ENCODE results near the gene SAFB. TPM values are rescaled to one million over a fixed set of nuclear protein-coding genes. Genes with fewer than 3 reads are reported as not detected.
"Not testable (repeated sequence)": the region's sequence is repeated elsewhere in the genome, so short reads cannot be mapped to it uniquely, and the experiment has no call there.

The SAFB gene
- total RNA-seq, 1 donor from 2014 or later, result 67.4 TPM

DNA sequence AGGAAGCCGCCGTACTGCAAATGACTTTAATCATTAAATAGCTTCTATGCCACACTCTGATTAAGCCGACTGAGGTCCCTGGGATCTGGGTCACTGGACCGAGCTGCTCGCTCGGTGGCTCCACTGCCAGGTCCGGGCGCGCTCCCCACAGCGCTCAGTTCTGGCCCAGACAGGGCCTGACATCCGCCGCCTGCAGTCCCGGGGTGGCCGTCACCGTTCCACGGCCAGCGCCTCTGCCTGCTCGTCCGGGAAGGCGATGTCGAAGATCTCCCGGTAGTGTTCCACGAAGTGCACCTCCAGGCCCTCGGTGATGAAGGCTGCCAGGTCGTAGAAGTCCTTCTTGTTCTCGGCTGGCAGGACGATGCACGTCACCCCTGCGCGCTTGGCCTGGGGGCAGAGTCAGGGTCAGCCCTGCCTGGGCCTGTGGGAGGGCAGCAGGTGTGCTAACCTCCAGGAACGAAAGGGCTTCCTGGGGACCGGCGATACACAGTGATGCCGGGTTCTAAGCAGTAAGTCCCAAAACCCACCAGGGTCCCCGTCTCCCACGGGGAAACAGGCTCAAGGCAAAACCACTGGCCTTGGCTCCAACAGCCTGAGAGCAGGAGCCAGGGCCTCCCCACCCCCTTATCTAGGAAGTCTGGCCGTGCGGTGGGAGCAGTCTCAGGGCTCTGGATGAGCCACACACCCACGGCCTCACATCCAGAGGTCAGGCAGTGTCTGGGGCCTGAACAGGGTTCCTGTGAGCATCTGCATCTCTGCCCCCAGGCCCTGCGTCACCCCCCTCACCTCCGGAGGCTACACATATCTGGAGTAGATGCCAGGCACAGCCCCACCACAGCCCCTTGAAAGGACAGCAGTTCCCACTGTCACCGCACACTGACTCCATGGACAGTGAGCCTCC, 69.2 kb downstream of the SAFB start:
- DNase-seq (ENCODE audit: low spot score), result peak; percentile 75
- intact Hi-C loops (cut with DNase I), result no loop called here

- no peak for DNase-seq (ENCODE audit: low spot score)
- intact Hi-C loops (cut with DNase I), result no loop called here
Observed at GRCh38 chr19:5692723-5693194, 69.9 kb downstream of the SAFB start.

DNA sequence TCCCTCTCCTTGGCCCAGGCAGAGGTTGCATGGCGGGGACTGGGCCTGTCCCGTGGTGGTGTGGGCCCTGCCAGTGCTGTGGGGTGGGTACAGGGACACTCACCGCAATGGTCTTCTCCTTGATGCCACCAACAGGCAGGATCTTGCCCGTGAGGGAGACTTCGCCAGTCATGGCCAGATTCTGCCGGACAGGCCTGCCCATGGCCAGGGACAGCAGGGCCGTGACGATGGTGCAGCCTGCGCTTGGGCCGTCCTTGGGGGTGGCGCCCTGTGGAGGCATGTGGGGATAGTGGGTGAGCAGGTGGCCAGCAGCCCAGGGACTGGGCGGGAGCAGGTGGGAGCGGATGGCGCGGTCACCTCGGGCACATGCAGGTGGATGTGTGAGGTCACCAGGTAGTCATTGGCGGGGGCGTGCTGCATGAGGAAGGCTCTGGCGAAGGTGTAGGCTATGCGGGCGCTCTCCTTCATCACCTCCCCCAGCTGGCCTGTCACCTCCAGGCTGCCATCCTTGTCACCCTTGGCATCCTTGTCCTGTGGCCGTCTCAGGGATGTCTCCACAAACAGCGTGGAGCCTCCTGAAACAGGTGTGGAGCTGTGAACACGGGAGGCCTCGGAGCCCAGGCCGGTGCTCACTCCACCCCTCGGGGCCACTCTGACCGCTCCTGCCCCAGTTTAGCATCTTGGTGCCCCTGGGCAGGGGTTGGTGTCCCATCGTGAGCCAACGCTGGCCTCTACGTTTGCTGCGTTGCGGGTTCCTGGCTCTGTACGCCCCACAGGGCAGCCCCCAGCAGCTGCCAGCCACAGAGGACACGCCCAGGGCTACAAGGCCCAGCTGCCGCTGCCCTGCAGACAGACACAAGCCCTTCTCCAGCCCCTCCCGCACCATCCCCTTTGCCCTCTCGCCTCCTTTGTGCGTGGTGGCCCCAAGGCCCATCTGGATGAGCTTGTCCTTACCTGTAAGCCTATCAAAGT, 70.6 kb downstream of the SAFB start:
- peak; percentile 71 for DNase-seq (ENCODE audit: low spot score)
- intact Hi-C loops (cut with DNase I), result no loop called here

DNA sequence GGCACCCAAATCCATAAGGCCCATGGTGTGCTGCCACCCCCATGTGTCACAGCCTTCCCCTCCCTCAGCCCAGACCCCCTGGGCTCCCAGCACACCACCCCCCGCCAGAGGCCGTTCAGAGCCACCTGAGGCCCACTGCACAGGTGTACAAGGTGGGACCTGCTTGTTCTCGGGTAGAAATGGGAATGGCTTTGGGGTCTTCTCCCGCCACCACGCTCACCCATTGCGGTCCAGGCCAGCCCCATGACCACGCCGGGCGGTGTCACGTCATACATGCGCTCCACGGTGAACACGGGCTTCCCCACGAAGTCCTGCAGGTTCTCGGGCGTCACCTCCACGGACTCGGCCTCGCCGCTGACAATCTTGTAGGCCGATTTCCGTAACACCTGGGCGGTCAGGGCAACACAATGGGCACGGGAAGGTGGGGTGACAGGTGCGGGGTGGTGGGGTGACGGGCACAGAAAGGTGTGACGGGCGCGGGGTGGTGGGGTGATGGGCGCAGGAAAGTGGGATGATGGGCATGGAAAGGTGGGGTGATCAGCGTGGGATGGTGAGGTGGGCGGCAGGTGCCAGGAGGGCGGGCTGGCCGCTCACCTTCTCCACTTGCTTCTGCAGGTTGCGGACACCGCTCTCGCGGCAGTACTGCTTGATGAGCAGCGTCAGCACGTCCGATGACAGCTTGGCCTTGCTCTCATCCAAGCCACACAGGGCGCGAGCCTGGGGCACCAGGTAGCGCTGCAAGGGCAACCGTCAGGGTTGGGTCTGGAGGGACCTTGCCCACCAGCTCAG, 71.5 kb downstream of the SAFB start:
- intact Hi-C loops (cut with DNase I), result no loop called here
- peak; percentile 68 for DNase-seq (ENCODE audit: low spot score)

DNA sequence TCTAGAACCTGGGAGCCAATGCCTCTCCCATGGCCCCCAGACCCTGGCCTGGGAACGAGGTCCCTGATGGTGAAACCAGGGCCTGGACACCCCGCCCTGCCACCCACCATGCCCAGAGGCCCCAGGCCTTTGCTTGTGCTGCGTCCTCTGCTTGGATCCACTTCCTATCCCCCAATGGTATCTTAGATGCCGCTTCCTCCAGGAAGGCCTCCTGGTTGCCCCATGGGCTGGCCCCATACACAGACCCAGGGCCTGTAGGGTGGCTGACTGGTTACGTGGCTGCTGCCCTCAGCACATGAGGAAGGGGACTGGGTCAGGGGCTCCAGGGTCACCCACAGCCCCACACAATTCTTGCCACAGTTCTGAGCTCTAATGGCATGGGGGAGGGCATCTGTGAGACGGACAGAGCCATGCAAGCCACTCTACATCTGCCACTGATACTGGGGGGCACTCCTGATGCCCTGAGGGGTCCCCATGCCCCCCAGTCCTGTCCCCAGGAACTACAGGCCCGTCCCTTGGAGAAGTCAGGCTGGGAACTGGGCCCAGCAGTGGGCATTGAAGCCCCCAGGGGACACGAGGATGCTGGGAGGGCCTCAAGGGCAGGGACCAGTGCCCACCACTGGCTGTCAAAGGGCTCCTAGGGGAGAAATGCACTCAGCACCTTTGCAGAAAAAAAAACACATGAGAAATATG, 72.2 kb downstream of the SAFB start:
- intact Hi-C loops (cut with DNase I), result no loop called here
- peak; percentile 60 for DNase-seq (ENCODE audit: low spot score)

- no peak for DNase-seq (ENCODE audit: low spot score)
- intact Hi-C loops (cut with DNase I), result no loop called here
Observed at GRCh38 chr19:5695649-5696195, 72.8 kb downstream of the SAFB start.

- intact Hi-C loops (cut with DNase I), result no loop called here
- DNase-seq (ENCODE audit: low spot score), result peak; percentile 69
Observed at GRCh38 chr19:5696196-5697021, 73.5 kb downstream of the SAFB start.

DNA sequence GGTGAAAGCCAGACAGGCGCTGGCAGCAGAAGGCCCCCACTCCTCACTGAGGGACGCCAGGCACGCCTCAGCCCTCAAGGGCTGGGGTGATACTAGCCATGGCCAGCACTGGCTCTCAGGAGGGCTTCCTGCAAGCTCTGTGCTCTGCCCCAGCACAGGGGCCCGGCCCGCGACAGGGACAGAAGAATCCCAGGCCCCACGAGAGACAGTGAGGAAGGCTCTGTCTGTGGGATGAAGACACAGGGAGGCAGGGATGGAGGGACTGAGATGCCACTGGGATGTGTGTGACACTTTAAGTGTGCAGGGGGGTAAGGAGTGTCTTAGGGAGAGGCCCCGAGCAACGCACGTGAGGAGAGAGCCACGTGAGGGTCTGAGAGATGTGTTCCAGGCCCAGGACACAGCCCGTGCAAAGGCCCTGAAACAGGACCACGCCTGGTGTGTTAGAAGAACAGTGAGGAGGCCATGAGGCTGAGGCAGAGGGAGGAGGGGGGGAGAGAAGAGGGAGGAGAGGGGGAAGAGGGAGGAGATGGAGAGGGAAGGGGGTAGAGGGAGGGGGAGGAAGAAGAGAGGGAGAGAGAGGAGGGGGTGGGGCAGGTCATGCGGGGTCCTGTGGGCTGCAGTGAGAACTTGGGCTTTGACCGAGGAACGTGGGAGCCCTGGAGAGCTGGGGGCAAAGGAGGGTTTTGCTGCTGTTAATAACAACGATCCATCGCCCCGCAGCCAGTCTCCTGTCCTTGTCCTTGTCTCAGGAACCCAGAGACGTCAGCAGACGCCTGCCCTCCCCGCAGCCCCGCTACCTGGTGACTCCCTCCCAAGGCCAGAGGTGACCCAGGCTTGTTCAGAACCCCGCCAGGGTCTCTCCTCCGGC, 74.4 kb downstream of the SAFB start:
- intact Hi-C loops (cut with DNase I), result no loop called here
- DNase-seq (ENCODE audit: low spot score), result peak; percentile 69

- intact Hi-C loops (cut with DNase I), result no loop called here
- DNase-seq (ENCODE audit: low spot score), result no peak
Observed at GRCh38 chr19:5697890-5698634, 75.2 kb downstream of the SAFB start.

DNA sequence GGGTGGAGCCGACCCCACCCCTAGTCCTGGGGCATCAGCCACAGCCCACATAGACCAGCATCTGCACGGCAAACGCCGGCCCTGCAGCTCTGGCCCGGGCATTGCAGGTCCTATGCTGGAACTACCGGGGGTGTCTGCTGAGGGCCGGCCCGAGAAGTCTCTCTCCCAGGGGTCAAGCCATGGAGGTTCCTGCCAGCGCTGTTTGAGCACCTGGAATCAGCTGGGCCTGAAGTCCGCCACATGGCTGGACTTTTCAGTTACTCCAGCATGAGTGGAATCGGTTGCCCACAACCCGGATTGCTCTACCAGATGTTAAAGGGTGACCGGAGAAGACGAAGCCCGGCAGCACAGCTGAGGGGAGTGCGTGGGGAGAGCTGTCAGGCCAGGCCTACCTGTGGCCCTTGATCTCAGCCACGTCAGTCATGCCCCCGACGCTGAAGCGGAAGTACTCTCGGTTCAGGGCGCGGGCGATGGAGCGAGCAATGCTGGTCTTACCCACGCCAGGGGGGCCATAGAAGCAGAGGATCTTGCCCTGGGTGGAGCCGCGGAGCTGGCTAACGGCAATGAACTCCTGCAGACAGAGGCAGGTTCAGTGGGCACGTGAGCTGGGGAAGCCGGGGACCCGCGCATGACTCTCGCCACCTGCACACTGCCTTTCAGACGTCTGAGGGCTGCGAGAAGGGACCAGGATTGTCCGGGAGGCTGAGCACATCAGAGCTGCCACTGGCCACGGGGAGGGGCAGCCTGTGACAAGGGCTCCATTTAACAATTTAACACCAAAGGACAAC, 75.9 kb downstream of the SAFB start:
- intact Hi-C loops (cut with DNase I), result no loop called here

DNA sequence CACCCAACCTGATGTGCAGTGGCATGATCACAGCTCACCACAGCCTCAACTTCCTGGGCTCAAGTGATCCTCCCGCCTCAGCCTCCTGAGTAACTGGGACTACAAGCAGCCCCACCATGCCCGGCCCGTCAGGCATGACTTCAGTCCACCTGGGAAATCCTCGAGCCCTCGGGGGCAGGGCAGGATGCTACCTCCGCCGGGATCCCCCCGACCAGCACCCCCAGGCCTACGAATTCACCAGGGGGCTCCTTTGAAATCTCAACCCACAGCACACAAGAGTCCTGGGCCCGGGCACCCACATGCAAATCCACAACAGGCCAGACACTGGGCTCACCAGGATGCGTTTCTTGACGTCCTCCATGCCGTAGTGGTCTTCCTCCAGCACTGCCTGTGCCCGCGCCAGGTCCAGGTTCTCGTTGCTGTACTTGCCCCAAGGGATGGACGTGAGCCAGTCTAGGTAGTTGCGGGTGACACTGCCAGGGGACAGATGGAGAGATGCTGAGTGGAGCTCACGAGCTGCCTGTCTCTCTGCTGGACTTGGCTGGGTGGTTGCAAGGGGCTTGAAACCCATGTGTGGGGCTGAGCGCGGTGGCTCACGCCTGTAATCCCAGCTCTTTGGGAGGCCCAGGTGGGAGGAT, 77.7 kb downstream of the SAFB start:
- DNase-seq (ENCODE audit: low spot score), result no peak
- intact Hi-C loops (cut with DNase I), result no loop called here

More for the DNA sequence above, 75.9 kb downstream of the SAFB start:
- DNase-seq (ENCODE audit: low spot score), result no peak

- intact Hi-C loops (cut with DNase I); DNase-seq (ENCODE audit: low spot score): not testable (repeated sequence)
Observed at GRCh38 chr19:5702053-5702410, 79.1 kb downstream of the SAFB start.

DNA sequence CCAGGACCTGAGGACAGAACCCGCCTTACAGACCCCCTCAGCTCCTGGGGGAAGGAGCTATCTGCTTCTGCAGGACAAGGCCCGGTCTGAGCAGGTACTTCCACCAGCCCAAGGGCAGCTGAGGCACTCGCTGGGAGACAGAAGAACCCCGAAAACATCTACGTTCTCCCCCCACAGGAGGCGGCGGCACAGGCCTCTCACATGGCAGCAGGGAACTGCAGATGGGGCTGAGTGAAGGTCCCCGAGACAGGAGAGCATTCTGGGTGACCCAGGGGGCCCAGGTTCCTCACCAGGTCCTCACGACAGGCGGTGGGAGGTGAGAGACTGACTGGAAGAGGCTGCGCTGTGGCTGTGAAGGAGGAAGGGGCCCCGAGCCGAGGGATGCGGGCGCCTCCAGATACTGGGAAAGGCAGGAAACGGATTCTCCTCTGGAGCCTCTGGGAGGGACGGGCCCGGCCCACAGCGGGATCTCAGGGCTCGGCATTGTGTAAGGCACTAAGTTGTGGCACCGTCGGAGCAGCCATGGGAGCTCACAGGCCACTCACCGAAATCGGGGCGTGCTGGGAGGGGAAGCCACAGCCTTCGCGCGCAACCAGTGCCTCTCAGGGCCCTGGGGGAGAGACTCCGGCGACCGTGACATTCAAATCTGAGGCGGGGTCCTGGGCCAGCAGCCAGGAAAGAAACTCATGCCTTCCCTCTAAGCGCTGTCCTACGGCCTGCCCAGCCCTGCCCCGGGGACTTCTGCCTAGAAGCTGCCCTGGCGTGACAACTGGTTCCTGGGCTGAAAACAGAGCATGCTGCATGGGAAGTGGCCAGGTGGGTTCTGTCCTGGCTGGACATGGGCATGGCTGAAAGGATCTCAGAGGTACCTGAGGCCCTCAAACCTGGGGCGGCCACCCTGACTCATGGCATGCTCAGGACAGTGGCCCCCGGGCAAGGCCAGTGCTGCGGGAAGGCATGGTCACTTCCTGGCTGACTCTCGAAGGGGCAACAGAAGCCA, 81.2 kb downstream of the SAFB start:
- intact Hi-C loops (cut with DNase I), result no loop called here
- no peak for DNase-seq (ENCODE audit: low spot score)

GRCh38 chr19:5705552-5705951, 82.7 kb downstream of the SAFB start:
- DNase-seq (ENCODE audit: low spot score), result no peak
- intact Hi-C loops (cut with DNase I), result no loop called here
